Sigmoid colon (tissue), 4 donors: ENCODE results near the gene RPS19BP1.

Experiments
- CTCF ChIP-seq, 4 experiments: fragments of 450-650 bp in 3 of 4; fragments of 200-600 bp in 1 of 4; IDR thresholded peaks; one replicate each; pipeline ENCODE4 v1.5.1; 2016 to 2019; ENCODE audit warnings: antibody characterized with exemption in 4 of 4, mild to moderate bottlenecking in 3 of 4, moderate library complexity in 2 of 4
- EP300 ChIP-seq, 4 donors: sonication (generic); formaldehyde crosslinking; IDR thresholded peaks; one replicate each; pipeline ENCODE4 v1.6.1; 2017; ENCODE audit warnings: antibody characterized with exemption in 4 of 4
- POLR2A ChIP-seq, 2 donors: fragments of 450-650 bp; IDR thresholded peaks; one replicate each; pipeline ENCODE4 v1.6.1; 2016; ENCODE audit warnings: antibody characterized with exemption in 2 of 2, mild to moderate bottlenecking in 2 of 2, moderate library complexity in 2 of 2
- POLR2AphosphoS5 ChIP-seq, 4 donors: sonication (generic); formaldehyde crosslinking; IDR thresholded peaks; one replicate each; pipeline ENCODE4 v1.6.1; 2017; ENCODE audit warnings: antibody characterized with exemption in 4 of 4

- TF ChIP-seq EP300 (IDR thresholded peaks at IDR 0.05) (no peak), CTCF (IDR thresholded peaks at IDR 0.05) (no peak), POLR2A (IDR thresholded peaks at IDR 0.05) (no peak), POLR2AphosphoS5 (IDR thresholded peaks at IDR 0.05) (no peak)
These were observed 32.9 kb upstream of the RPS19BP1 start for GRCh38 chr22:39565414-39565944.
